Muscle of back (tissue), 11 donors: Measurements from ENCODE around the gene ATG14. TPM values are rescaled to one million over a fixed set of nuclear protein-coding genes. Genes with fewer than 3 reads are reported as not detected.

Experiments
- DNase-seq, 3 donors: peaks; one replicate each; pipeline versions ENCODE4 v3.0.0 to v3.0.0-alpha.2; 2013
- polyA plus RNA-seq, 10 donors: library from polyadenylated mRNA; unstranded; fragments of 120-200 nt; gene quantifications; one replicate each; pipeline ENCODE4 v1.2.1, GENCODE V29; 2013; ENCODE audit not compliant: insufficient read length in 10 of 10

ATG14 gene
- polyA plus RNA-seq, 10 donors = 10.3 to 18.5 (median 14.1) TPM

GRCh38 chr14:55317542-55318306 is 93.9 kb downstream of the ATG14 start:
- DNase-seq = no peak

GRCh38 chr14:55316564-55316963 is 95.1 kb downstream of the ATG14 start:
- DNase-seq = no peak

Other genes with a start within 250 kb of the ATG14 start
- gene DLGAP5, start 220.2 kb downstream of the ATG14 start, polyA plus RNA-seq = 10 to 100 TPM in 9 of 10 donors, 1 to 10 TPM in 1; 9.5 to 23.0 (median 14.2) TPM
- gene FBXO34, start 140.4 kb downstream of the ATG14 start, polyA plus RNA-seq = 10 to 100 TPM; 16.2 to 21.6 (median 19.1) TPM
- under 1 TPM in 4 of 10 donors, not detected in 6; 0.11 to 0.24 (median 0.18) TPM for gene TBPL2, start 28.8 kb upstream of the ATG14 start, polyA plus RNA-seq
- 100 to 1,000 TPM; 122 to 194 (median 157) TPM for gene KTN1, start 168.4 kb upstream of the ATG14 start, polyA plus RNA-seq